ENCODE measurements around the gene WDFY1. TPM values are rescaled to one million over a fixed set of nuclear protein-coding genes. Genes with fewer than 3 reads are reported as not detected.
A peak's percentile ranks its signal among the peaks of the same experiment; 100 is the strongest.

The WDFY1 gene
- total and polyA plus RNA-seq, 9 of the 15 experiments (the other 6 are each of a cell fraction or from before 2014, with no cell fraction given): 5.4 to 27.6 (median 17.5) TPM

DNA sequence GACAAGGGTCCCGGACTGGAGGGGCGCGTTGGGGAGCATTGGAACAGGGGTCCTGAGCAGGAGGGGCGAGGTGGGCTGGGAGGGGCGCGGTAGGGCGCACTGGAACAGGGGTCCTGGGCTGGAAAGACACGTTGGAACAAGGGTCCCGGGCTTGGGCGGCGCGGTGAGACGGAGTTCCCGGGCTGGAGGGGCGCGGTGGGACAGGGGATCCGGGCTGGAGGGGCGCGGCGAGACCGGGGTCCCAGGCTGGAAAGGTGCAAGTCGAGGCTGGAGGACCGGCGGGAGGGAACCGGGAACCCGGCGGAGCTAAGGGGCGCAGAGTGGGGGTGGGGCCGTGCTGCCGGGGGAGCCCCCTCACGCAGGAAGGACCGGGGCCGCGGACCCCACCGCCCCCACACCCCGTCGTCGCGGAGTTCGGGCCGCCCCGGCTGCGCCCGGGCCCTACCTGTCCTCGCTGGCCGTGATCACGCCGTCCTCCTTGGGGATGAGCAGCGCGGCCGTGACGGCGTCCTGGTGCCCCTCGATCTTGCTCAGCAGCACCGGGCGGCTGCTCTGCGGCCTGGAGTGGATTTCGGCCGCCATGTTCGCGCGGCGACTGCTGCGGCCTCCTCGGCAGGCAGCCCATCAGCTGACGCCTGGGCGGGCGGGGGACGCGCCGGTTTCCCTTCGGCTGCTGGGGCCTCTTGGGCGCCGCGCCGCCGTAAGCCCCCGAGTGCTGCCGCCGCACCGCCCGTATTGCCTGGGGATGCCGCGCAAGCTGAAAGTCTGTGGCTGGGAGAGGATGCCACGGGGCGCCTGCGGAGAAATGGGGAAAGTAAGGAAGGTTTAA, at the start of gene WDFY1 (continued):
- TF ChIP-seq, protein P1, sequence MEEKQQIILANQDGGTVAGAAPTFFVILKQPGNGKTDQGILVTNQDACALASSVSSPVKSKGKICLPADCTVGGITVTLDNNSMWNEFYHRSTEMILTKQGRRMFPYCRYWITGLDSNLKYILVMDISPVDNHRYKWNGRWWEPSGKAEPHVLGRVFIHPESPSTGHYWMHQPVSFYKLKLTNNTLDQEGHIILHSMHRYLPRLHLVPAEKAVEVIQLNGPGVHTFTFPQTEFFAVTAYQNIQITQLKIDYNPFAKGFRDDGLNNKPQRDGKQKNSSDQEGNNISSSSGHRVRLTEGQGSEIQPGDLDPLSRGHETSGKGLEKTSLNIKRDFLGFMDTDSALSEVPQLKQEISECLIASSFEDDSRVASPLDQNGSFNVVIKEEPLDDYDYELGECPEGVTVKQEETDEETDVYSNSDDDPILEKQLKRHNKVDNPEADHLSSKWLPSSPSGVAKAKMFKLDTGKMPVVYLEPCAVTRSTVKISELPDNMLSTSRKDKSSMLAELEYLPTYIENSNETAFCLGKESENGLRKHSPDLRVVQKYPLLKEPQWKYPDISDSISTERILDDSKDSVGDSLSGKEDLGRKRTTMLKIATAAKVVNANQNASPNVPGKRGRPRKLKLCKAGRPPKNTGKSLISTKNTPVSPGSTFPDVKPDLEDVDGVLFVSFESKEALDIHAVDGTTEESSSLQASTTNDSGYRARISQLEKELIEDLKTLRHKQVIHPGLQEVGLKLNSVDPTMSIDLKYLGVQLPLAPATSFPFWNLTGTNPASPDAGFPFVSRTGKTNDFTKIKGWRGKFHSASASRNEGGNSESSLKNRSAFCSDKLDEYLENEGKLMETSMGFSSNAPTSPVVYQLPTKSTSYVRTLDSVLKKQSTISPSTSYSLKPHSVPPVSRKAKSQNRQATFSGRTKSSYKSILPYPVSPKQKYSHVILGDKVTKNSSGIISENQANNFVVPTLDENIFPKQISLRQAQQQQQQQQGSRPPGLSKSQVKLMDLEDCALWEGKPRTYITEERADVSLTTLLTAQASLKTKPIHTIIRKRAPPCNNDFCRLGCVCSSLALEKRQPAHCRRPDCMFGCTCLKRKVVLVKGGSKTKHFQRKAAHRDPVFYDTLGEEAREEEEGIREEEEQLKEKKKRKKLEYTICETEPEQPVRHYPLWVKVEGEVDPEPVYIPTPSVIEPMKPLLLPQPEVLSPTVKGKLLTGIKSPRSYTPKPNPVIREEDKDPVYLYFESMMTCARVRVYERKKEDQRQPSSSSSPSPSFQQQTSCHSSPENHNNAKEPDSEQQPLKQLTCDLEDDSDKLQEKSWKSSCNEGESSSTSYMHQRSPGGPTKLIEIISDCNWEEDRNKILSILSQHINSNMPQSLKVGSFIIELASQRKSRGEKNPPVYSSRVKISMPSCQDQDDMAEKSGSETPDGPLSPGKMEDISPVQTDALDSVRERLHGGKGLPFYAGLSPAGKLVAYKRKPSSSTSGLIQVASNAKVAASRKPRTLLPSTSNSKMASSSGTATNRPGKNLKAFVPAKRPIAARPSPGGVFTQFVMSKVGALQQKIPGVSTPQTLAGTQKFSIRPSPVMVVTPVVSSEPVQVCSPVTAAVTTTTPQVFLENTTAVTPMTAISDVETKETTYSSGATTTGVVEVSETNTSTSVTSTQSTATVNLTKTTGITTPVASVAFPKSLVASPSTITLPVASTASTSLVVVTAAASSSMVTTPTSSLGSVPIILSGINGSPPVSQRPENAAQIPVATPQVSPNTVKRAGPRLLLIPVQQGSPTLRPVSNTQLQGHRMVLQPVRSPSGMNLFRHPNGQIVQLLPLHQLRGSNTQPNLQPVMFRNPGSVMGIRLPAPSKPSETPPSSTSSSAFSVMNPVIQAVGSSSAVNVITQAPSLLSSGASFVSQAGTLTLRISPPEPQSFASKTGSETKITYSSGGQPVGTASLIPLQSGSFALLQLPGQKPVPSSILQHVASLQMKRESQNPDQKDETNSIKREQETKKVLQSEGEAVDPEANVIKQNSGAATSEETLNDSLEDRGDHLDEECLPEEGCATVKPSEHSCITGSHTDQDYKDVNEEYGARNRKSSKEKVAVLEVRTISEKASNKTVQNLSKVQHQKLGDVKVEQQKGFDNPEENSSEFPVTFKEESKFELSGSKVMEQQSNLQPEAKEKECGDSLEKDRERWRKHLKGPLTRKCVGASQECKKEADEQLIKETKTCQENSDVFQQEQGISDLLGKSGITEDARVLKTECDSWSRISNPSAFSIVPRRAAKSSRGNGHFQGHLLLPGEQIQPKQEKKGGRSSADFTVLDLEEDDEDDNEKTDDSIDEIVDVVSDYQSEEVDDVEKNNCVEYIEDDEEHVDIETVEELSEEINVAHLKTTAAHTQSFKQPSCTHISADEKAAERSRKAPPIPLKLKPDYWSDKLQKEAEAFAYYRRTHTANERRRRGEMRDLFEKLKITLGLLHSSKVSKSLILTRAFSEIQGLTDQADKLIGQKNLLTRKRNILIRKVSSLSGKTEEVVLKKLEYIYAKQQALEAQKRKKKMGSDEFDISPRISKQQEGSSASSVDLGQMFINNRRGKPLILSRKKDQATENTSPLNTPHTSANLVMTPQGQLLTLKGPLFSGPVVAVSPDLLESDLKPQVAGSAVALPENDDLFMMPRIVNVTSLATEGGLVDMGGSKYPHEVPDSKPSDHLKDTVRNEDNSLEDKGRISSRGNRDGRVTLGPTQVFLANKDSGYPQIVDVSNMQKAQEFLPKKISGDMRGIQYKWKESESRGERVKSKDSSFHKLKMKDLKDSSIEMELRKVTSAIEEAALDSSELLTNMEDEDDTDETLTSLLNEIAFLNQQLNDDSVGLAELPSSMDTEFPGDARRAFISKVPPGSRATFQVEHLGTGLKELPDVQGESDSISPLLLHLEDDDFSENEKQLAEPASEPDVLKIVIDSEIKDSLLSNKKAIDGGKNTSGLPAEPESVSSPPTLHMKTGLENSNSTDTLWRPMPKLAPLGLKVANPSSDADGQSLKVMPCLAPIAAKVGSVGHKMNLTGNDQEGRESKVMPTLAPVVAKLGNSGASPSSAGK (IDR thresholded peaks at IDR 0.05): no peak
- TF ChIP-seq ZNF224 (CRISPR knock-in tag; IDR thresholded peaks at IDR 0.05) (no peak), CBX1 (IDR thresholded peaks at IDR 0.05; ENCODE audit: low read depth) (0 out of 2 replicates have a peak, but pooled peaks have one; percentile 74), POLR2A (conservative IDR thresholded peaks at IDR 0.05) (peak; percentile 77), CC2D1A (IDR thresholded peaks at IDR 0.05) (no peak), ADNP (tag; IDR thresholded peaks at IDR 0.05) (no peak), XRCC4 (IDR thresholded peaks at IDR 0.05; ENCODE audit: extremely low read depth, insufficient read depth, insufficient read length) (no peak), NR2C2 (CRISPR knock-in tag; IDR thresholded peaks at IDR 0.05) (no peak), NR2C2 (tag; IDR thresholded peaks at IDR 0.05) (no peak), FOS (IDR thresholded peaks at IDR 0.05; ENCODE audit: extremely low read depth, insufficient read length) (no peak), ZNF830 (CRISPR knock-in tag; IDR thresholded peaks at IDR 0.05) (no peak), HDAC8 (tag; IDR thresholded peaks at IDR 0.05) (no peak)
- TF ChIP-seq, protein P2, sequence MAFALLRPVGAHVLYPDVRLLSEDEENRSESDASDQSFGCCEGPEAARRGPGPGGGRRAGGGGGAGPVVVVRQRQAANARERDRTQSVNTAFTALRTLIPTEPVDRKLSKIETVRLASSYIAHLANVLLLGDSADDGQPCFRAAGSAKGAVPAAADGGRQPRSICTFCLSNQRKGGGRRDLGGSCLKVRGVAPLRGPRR (CRISPR knock-in tag; IDR thresholded peaks at IDR 0.05): no peak
- TF ChIP-seq, protein P3, sequence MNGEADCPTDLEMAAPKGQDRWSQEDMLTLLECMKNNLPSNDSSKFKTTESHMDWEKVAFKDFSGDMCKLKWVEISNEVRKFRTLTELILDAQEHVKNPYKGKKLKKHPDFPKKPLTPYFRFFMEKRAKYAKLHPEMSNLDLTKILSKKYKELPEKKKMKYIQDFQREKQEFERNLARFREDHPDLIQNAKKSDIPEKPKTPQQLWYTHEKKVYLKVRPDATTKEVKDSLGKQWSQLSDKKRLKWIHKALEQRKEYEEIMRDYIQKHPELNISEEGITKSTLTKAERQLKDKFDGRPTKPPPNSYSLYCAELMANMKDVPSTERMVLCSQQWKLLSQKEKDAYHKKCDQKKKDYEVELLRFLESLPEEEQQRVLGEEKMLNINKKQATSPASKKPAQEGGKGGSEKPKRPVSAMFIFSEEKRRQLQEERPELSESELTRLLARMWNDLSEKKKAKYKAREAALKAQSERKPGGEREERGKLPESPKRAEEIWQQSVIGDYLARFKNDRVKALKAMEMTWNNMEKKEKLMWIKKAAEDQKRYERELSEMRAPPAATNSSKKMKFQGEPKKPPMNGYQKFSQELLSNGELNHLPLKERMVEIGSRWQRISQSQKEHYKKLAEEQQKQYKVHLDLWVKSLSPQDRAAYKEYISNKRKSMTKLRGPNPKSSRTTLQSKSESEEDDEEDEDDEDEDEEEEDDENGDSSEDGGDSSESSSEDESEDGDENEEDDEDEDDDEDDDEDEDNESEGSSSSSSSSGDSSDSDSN (IDR thresholded peaks at IDR 0.05; ENCODE audit: borderline replicate concordance in 1 of 2, low read depth in 2 of 2, low read length in 2 of 2): no peak

Data from K562 (cell line).